ENCODE measurements around the gene RPP40.

GRCh38 chr6:4946521-4946920 lies 57.3 kb downstream of the RPP40 start:
- TF ChIP-seq POLR2A (IDR thresholded peaks at IDR 0.05) (no peak), CTCF (IDR thresholded peaks at IDR 0.05) (no peak)

Measured in stomach (tissue), 4 donors.